Muscle of arm (tissue), 14 donors: ENCODE results near the gene COPS9. TPM values are rescaled to one million over a fixed set of nuclear protein-coding genes. Genes with fewer than 3 reads are reported as not detected.

ENCODE experiments used
- DNase-seq: peaks from one replicate; pipeline ENCODE4 v3.0.0-alpha.2; 2013
- long read RNA-seq, 11 donors: transcript quantifications; one replicate each; lab custom pipeline, GENCODE V29; 2026
- polyA plus RNA-seq, 12 donors: library from polyadenylated mRNA; unstranded; fragments of 120-200 nt; gene quantifications; one replicate each; pipeline ENCODE4 v1.2.1, GENCODE V29; 2013; ENCODE audit not compliant: insufficient read length in 12 of 12

The COPS9 gene
- polyA plus RNA-seq, result 10 to 100 TPM in 11 of 12 donors, not detected in 1; 60.0 to 98.7 (median 80.0) TPM
- long read RNA-seq, donor 1, transcript COPS9-205 (3 exons, 418 nt), result major isoform, 90 of 100 reads
- long read RNA-seq, donor 1, transcript COPS9-204 (2 exons, 619 nt), result minor isoform, 9 of 100 reads
- long read RNA-seq, donor 1, partial matches to known transcripts, result 0 of 100 reads
- long read RNA-seq, donor 1, other reads (novel, unspliced or antisense), result 0 of 100 reads
- long read RNA-seq, donor 2, transcript COPS9-204 (2 exons, 619 nt), result minor isoform, 33 of 185 reads
- long read RNA-seq, donor 2, transcript COPS9-205 (3 exons, 418 nt), result major isoform, 130 of 185 reads
- long read RNA-seq, donor 2, partial matches to known transcripts, result 20 of 185 reads
- long read RNA-seq, donor 2, other reads (novel, unspliced or antisense), result 0 of 185 reads
- long read RNA-seq, donor 3, transcript COPS9-204 (2 exons, 619 nt), result minor isoform, 15 of 66 reads
- long read RNA-seq, donor 3, transcript COPS9-205 (3 exons, 418 nt), result major isoform, 51 of 66 reads
- long read RNA-seq, donor 3, partial matches to known transcripts, result 0 of 66 reads
- long read RNA-seq, donor 3, other reads (novel, unspliced or antisense), result 0 of 66 reads
- long read RNA-seq, donor 4, transcript COPS9-205 (3 exons, 418 nt), result major isoform, 34 of 47 reads
- long read RNA-seq, donor 4, transcript COPS9-204 (2 exons, 619 nt), result minor isoform, 13 of 47 reads
- long read RNA-seq, donor 4, partial matches to known transcripts, result 0 of 47 reads
- long read RNA-seq, donor 4, other reads (novel, unspliced or antisense), result 0 of 47 reads
- long read RNA-seq, donor 5, transcript COPS9-205 (3 exons, 418 nt), result major isoform, 109 of 130 reads
- long read RNA-seq, donor 5, transcript COPS9-204 (2 exons, 619 nt), result minor isoform, 21 of 130 reads
- long read RNA-seq, donor 5, partial matches to known transcripts, result 0 of 130 reads
- long read RNA-seq, donor 5, other reads (novel, unspliced or antisense), result 0 of 130 reads
- long read RNA-seq, donor 6, transcript COPS9-204 (2 exons, 619 nt), result minor isoform, 17 of 60 reads
- long read RNA-seq, donor 6, transcript COPS9-205 (3 exons, 418 nt), result major isoform, 43 of 60 reads
- long read RNA-seq, donor 6, partial matches to known transcripts, result 0 of 60 reads
- long read RNA-seq, donor 6, other reads (novel, unspliced or antisense), result 0 of 60 reads
- long read RNA-seq, donor 7, transcript COPS9-205 (3 exons, 418 nt), result major isoform, 72 of 78 reads
- long read RNA-seq, donor 7, transcript COPS9-204 (2 exons, 619 nt), result minor isoform, 6 of 78 reads
- long read RNA-seq, donor 7, partial matches to known transcripts, result 0 of 78 reads
- long read RNA-seq, donor 7, other reads (novel, unspliced or antisense), result 0 of 78 reads
- long read RNA-seq, donor 8, transcript COPS9-205 (3 exons, 418 nt), result major isoform, 111 of 134 reads
- long read RNA-seq, donor 8, transcript COPS9-204 (2 exons, 619 nt), result minor isoform, 21 of 134 reads
- long read RNA-seq, donor 8, partial matches to known transcripts, result 0 of 134 reads
- long read RNA-seq, donor 8, other reads (novel, unspliced or antisense), result 0 of 134 reads
- long read RNA-seq, donor 9, transcript COPS9-204 (2 exons, 619 nt), result minor isoform, 14 of 109 reads
- long read RNA-seq, donor 9, transcript COPS9-205 (3 exons, 418 nt), result major isoform, 95 of 109 reads
- long read RNA-seq, donor 9, partial matches to known transcripts, result 0 of 109 reads
- long read RNA-seq, donor 9, other reads (novel, unspliced or antisense), result 0 of 109 reads
- long read RNA-seq, donor 10, transcript COPS9-205 (3 exons, 418 nt), result major isoform, 89 of 93 reads
- long read RNA-seq, donor 10, partial matches to known transcripts, result 0 of 93 reads
- long read RNA-seq, donor 10, other reads (novel, unspliced or antisense), result 0 of 93 reads
- long read RNA-seq, donor 11, transcript COPS9-205 (3 exons, 418 nt), result major isoform, 137 of 170 reads
- long read RNA-seq, donor 11, transcript COPS9-204 (2 exons, 619 nt), result minor isoform, 22 of 170 reads
- long read RNA-seq, donor 11, partial matches to known transcripts, result 8 of 170 reads
- long read RNA-seq, donor 11, other reads (novel, unspliced or antisense), result 0 of 170 reads

DNA sequence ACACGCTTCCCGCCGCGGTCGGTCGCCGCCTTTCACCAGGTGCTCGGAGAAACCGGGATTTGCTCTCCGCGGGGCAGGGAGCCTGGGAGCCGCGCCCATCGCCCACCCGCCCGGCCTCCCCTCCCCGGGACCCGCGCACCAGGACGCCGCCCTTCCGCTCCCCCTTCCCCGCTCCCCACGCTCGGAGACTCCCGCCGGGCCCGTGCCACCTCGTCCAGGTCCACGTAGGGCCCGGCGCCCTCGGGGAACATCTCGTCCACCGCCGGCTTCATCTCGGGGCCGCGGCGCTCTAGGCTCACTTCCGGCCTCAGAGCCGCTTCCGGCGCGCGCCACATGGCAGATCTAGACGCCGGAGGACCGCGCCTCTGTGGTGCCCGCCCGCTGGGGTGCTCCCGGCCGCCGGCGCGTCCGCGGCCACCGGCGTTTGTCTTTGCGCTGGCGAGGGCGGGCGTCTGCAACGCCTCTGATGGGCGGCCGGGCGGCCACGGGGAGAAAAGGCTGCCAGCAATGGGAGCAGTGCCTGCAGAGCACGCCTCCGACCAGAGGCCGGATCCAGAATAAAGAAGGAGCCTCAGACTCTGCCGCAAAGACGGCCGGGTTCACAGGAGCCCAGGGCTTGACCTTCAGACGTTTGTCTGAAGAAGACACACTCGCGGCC, at the start of gene COPS9:
COPS9 (minus strand) TSS at position 293 of the 658 bp plus-strand sequence; CDS start at position 272, 21 bp downstream.
- DNase-seq, result peak; percentile 84

DNA sequence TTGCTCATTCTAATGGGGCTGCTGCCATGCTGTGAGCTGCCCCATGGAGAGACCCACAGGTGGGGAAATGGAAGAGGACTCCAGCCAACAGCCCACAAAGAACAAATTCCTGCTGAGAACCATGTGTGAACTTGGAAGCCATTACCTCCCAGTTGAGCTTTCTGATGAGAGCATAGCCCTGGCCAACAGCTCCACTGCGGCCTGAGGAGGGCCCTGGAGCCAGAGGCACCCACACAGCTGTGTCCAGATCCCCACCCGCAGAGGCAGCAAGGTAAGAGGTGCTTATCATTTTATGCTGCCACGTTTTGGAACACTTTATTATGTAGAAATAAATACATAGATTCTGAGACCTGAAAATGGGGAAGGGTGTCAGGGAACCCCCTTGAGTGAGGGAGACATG, 48.6 kb upstream of the COPS9 start:
- no peak for DNase-seq

DNA sequence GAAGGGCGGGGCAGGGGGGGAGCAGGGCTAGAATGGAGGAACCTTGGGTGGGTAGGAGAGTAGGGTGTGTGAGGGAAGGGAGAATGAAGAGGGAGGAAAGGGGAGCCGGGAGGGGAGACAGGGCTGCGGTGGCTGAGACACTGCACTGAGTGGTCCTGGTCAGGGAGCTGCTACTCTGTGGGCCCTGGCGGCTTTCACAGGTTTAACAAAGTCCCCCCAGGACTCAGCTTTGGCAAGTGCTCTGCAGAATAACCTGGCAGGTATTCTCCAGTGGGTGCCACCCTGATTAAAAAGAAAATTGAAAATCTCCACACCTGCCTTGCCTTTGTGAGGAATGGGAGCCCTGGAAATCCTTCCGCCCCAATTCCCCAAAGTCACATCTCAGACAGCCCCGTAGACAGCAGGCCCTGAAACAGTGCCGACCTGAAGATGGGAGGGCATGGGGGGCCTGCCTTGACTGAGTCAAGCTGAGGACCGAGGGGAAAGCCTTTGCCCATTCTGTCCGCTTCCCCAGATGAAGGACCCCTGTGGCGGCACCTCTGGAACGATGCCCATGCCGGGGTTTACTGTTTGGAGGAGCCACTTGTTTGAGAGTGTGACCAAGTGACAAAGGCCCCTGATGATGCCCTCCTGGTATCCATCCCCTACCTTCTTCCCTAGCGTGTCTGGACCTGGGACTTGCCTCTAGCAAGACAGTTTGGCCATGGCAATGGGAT, 47.9 kb upstream of the COPS9 start:
- no peak for DNase-seq

DNA sequence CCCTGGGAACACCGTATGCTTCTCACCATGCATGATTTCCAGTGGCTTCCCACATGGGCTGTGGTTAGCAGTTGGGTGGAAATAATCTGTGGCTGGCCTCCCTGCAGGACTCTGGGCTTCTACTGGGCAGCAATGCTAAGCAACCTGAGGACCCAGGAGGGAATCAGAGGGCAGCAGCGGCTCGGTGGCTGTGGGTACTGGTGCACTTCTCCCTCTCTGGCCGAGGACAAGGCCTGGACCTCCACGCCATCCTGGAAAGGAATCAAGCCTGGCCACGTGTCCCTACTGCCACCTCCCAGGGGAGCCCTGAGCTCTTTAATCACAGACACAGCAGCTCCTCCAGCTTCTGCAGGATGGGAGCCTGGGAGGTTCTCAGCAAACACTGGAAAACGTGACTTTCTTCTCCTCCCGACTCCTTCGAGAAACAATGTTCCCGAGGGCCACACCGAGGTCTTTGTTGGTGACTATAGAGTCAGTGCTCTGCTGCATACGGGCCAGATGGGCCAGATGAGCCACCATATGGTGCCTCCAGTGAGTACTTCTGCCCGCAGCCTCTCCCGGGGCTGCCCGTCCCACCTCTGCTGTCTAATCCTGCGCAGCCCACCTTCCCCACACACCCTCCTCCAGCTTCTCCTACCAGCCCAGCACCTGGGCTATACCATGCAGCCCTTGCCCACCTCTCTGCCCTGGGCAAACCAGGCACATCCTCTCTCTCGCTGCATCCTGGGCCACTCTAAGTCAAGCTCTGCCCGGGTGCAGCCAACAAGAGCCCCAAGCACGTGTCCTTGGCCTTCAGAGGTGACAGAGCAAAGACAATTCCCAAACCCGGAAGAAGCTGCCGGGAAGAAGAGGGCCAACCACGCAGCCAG, 47.1 kb upstream of the COPS9 start:
- DNase-seq, result no peak

GRCh38 chr2:240182476-240182875, 46.4 kb upstream of the COPS9 start:
- no peak for DNase-seq

DNA sequence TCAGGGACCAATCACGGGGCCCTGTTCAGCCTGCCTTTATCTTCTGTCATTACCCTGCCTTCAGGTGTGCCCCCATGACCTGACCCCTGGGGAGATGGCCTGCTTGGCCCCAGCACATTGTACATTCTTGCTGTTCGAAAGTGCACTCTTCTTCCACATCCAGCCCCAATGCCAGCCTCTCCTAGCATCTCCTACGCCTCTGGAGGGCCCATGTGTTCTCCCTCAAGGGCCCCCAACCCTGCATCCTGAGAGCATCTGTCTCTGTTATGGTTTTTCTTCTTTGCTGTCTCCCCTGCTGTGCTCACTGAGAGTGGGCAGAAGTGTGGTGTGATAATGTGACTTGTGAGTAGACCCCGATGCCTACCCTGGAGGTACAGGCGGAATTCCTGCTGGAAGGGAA, 45.9 kb upstream of the COPS9 start:
- no peak for DNase-seq

DNA sequence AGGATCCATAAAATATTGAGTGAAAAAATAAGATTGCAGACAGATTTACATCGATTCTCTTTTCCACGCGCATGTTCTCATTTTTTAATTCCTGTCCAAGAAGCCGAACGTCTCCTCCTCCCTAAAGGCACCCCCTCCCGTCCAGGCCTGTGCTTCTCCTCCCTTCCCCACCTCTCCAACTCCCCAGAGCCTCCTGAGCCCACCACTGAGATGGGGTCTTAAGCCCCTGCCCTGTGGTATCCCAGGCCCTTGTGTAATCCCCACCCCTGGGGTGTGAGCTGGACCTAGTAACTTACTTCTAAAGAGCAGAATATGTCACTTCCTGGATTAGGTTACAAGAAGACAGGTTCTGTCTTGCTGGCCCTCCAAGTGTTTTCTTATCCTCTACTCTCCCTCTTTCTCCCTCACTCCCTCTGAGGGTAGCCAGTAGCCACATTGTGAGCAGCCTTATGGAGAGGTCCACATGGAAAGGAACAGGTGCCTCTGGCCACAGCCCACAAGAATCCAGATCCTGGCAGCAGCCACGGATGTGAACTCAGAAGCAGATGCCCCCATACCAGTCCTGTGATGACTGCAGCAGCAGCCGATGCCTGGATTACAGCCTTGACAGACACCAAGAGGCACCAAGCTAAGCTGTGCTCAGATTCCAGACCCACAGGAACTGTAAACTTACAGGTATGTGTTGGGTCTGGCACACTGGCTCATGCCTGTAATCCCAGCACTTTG, 44.0 kb upstream of the COPS9 start:
- DNase-seq, result no peak

DNA sequence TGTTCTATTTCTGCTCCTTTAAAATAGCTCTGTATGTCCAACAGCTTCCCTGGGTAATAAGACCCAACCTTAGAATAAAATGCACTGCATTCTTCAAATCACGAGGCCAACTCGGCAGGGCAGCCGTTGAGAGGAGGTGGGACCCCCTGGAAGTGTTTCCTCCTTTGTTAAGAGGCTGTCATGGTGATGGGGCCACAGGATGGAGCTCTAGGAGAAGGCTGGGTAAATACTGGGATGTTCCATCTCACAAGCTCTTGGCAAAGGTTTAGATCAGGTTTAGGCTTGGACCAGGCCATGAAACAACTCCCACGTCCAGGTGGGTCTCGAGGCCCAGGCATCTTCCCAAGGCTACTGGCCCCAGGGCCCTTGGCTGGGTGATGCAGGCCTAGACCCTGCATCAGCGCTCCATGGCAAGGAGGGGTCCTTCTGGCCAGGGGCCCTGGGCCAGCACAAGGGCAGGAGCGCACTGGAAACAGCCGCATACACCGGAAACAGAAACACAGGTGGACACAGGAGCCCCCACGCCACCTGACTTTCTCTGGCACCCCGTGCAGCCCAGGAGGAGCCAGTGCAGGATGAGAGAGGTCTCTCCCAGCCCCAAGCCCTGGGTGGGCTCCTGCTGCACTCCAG, 43.2 kb upstream of the COPS9 start:
- DNase-seq, result no peak

GRCh38 chr2:240178564-240178963, 42.5 kb upstream of the COPS9 start:
- DNase-seq, result no peak

- no peak for DNase-seq
Observed at GRCh38 chr2:240174496-240174895, 38.4 kb upstream of the COPS9 start.

DNA sequence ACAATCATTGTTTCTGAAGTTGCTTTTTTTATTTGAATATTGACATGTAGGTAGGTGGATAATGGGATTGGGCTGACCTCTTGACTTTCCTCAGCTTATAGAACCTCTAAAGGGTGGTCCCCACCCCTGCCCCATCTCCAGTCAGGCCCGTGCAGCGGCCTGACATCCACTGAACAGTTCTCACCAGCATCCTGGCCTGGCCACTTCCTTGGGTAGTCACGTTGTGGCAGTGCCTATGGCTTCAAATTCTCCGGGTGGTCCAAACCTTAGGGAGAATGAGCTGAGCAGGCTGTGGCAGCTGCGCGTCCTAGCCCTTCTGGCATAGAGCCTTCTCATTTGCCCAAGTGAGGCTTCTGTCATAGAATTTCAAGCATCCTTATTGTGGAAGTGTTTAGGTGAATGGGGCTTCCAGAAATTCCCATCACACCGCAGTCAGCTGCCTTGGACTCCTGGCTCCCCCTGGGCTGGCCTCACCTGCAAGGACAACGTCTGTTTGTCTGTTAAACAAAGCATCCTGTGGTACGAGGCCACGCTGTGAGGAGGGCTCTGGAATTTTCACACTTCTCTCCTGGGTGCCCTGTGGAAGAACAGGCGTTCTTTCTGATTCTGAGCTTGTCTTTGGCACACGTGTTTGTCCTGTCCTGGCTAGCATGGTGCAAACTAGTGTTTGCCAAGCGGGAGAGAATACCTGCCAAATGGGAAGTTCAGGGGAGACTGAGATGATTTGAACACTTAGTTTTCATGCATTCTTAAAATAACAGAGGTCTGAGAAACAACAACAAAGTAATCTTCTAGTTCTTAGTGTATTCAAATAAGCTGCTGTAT, 36.2 kb upstream of the COPS9 start:
- DNase-seq, result no peak

DNA sequence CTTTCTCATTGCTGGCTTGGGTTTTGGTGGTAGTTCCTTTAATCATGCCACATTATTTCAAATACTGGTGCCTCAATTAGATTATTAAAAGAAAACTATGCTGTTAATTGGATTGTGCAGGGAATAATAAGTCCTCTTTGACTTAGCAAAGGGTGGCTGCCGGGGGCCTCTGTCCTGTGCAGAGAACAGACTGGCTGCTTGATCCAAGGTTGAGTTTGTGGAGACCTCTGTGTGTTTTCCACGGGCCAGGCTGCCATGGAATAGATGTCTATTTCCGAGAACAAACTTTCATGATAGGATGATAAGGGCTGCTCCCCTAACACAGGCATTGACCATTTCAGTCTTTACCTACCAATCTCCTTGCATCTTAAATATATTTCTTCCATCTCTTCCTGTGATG, 34.8 kb upstream of the COPS9 start:
- DNase-seq, result no peak

DNA sequence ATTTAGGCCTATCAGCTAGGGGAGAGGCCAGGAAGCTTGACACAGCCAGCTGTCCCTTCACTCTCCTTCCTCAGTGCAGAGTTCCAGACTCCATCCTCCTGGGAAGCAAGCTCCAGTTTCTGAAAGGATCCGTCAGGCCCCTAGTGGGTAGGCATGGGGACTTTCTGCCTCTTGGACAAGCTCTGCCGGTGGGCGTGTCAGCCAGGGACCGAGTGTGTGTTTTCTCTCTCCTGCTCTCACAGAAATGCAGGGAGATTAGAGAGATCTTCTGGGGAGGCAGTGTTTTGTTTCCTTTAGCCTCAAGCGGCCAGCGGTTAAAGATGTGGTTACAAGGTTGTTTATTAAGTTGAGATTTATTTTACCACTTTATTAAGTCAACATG, 34.2 kb upstream of the COPS9 start:
- no peak for DNase-seq

GRCh38 chr2:240169486-240170353, 33.6 kb upstream of the COPS9 start:
- no peak for DNase-seq
